HFFc6 (cell line): ENCODE results near the gene CACNA1D. TPM values are rescaled to one million over a fixed set of nuclear protein-coding genes. Genes with fewer than 3 reads are reported as not detected.

Experiments
- DNase-seq: peaks from one replicate; pipeline ENCODE4 v3.0.0-alpha.2; 2018
- H3K27ac Mint-ChIP-seq: 2 replicates; pipeline ENCODE4 v1.8.0; 2020; ENCODE audit warnings: mild to moderate bottlenecking, mixed read lengths
- H3K27me3 Mint-ChIP-seq: 2 replicates; pipeline ENCODE4 v1.8.0; 2021; ENCODE audit warnings: mild to moderate bottlenecking, moderate library complexity, mixed read lengths; ENCODE audit not compliant: insufficient read depth
- H3K36me3 Mint-ChIP-seq: 2 replicates; pipeline ENCODE4 v1.8.0; 2021; ENCODE audit warnings: low read depth, mixed read lengths
- H3K4me1 Mint-ChIP-seq: 2 replicates; pipeline ENCODE4 v1.8.0; 2020; ENCODE audit warnings: low read depth, mixed read lengths
- H3K4me3 Mint-ChIP-seq: 2 replicates; pipeline ENCODE4 v1.8.0; 2020; ENCODE audit warnings: mild to moderate bottlenecking, moderate library complexity, mixed read lengths
- H3K9me3 Mint-ChIP-seq: 2 replicates; pipeline ENCODE4 v1.8.0; 2020; ENCODE audit warnings: mild to moderate bottlenecking, mixed read lengths
- CTCF ChIP-seq: fragments of 200-600 bp; sonication (generic); IDR thresholded peaks from 2 replicates; pipeline ENCODE4 v1.5.0; 2021; ENCODE audit warnings: antibody characterized with exemption, mild to moderate bottlenecking
- total RNA-seq, 6 experiments: library from RNA; stranded (reverse); fragmentation: NEBNext Ultra II Directional; extraction: Animal tissue kit (Norgen Biotek cat#: 25700); gene quantifications; 2 replicates in 1 of 6; 3 replicates in 5 of 6; pipeline ENCODE4 v1.2.3, GENCODE V29; 2021

Gene CACNA1D
- total RNA-seq, 6 experiments from 2014 or later: 0.09 TPM; not detected in 5

GRCh38 chr3:53805463-53806159 is 311.2 kb downstream of the CACNA1D start:
- peaks cover 3% of the 10 kb centered on the region; the same call in 1 of the 2 replicates for H3K27me3 Mint-ChIP-seq
- peaks cover 35% of the 10 kb centered on the region for H3K4me1 Mint-ChIP-seq
- TF ChIP-seq CTCF: no peak
- no peaks in the 10 kb centered on the region for H3K9me3 Mint-ChIP-seq
- no peaks in the 10 kb centered on the region for H3K36me3 Mint-ChIP-seq
- DNase-seq: no peak
- peak overlapping the region; percentile 97 for H3K27ac Mint-ChIP-seq
- H3K4me3 Mint-ChIP-seq: peak overlapping the region; percentile 59

- Mint-ChIP-seq H3K27ac (peak overlapping the region; percentile 97), H3K4me3 (peak overlapping the region; percentile 77), H3K4me1 (peaks cover 35% of the 10 kb centered on the region), H3K9me3 (no peaks in the 10 kb centered on the region), H3K36me3 (no peaks in the 10 kb centered on the region), H3K27me3 (peaks cover 3% of the 10 kb centered on the region; the same call in 1 of the 2 replicates)
- peak; percentile 93 for DNase-seq
- peak; percentile 40 for TF ChIP-seq CTCF
These were observed 312.0 kb downstream of the CACNA1D start for GRCh38 chr3:53806182-53807116.

GRCh38 chr3:53807117-53807810 is 312.9 kb downstream of the CACNA1D start:
- no peak for TF ChIP-seq CTCF
- peak overlapping the region; percentile 97 for H3K27ac Mint-ChIP-seq
- peaks cover 35% of the 10 kb centered on the region for H3K4me1 Mint-ChIP-seq
- no peaks in the 10 kb centered on the region for H3K9me3 Mint-ChIP-seq
- peaks cover 3% of the 10 kb centered on the region; the same call in 1 of the 2 replicates for H3K27me3 Mint-ChIP-seq
- no peak for DNase-seq
- no peaks in the 10 kb centered on the region for H3K36me3 Mint-ChIP-seq
- no peak overlapping the region for H3K4me3 Mint-ChIP-seq

GRCh38 chr3:53808496-53808895 is 314.1 kb downstream of the CACNA1D start:
- Mint-ChIP-seq H3K36me3 (no peaks in the 10 kb centered on the region), H3K27ac (no peak overlapping the region), H3K4me3 (no peak overlapping the region), H3K9me3 (no peaks in the 10 kb centered on the region), H3K4me1 (peaks cover 35% of the 10 kb centered on the region), H3K27me3 (peaks cover 3% of the 10 kb centered on the region; the same call in 1 of the 2 replicates)
- TF ChIP-seq CTCF: no peak
- DNase-seq: no peak

GRCh38 chr3:53809267-53809666 is 314.9 kb downstream of the CACNA1D start:
- H3K9me3 Mint-ChIP-seq: no peaks in the 10 kb centered on the region
- no peak for TF ChIP-seq CTCF
- no peak for DNase-seq
- no peak overlapping the region for H3K27ac Mint-ChIP-seq
- H3K27me3 Mint-ChIP-seq: peaks cover 6% of the 10 kb centered on the region
- H3K4me3 Mint-ChIP-seq: no peak overlapping the region
- peaks cover 28% of the 10 kb centered on the region for H3K4me1 Mint-ChIP-seq
- no peaks in the 10 kb centered on the region for H3K36me3 Mint-ChIP-seq
